ENCODE results near the gene CEP131. TPM values are rescaled to one million over a fixed set of nuclear protein-coding genes. Genes with fewer than 3 reads are reported as not detected.

CEP131 gene
- total RNA-seq, 1 donor from 2014 or later, result 5.4 TPM

- no peak for DNase-seq (ENCODE audit: low spot score)
Observed at GRCh38 chr17:81200201-81200600, 22.6 kb downstream of the CEP131 start.

GRCh38 chr17:81199482-81199830 lies 23.3 kb downstream of the CEP131 start:
- no peak for DNase-seq (ENCODE audit: low spot score)

GRCh38 chr17:81198826-81199481 lies 23.8 kb downstream of the CEP131 start:
- DNase-seq (ENCODE audit: low spot score), result no peak

- no peak for DNase-seq (ENCODE audit: low spot score)
Observed at GRCh38 chr17:81197831-81198490, 24.8 kb downstream of the CEP131 start.

- no peak for DNase-seq (ENCODE audit: low spot score)
Observed at GRCh38 chr17:81197409-81197795, 25.4 kb downstream of the CEP131 start.

GRCh38 chr17:81196505-81197408 lies 26.0 kb downstream of the CEP131 start:
- DNase-seq (ENCODE audit: low spot score), result no peak

- DNase-seq (ENCODE audit: low spot score), result no peak
Observed at GRCh38 chr17:81195941-81196495, 26.7 kb downstream of the CEP131 start.

- peak; percentile 66 for DNase-seq (ENCODE audit: low spot score)
Observed at GRCh38 chr17:81194941-81195901, 27.5 kb downstream of the CEP131 start.

GRCh38 chr17:81194225-81194760 lies 28.5 kb downstream of the CEP131 start:
- DNase-seq (ENCODE audit: low spot score), result no peak

- peak; percentile 68 for DNase-seq (ENCODE audit: low spot score)
Observed at GRCh38 chr17:81193470-81194224, 29.1 kb downstream of the CEP131 start.

GRCh38 chr17:81193051-81193410 lies 29.7 kb downstream of the CEP131 start:
- DNase-seq (ENCODE audit: low spot score), result no peak

GRCh38 chr17:81192386-81193050 lies 30.2 kb downstream of the CEP131 start:
- DNase-seq (ENCODE audit: low spot score), result no peak

- DNase-seq (ENCODE audit: low spot score), result no peak
Observed at GRCh38 chr17:81191646-81192045, 31.1 kb downstream of the CEP131 start.

GRCh38 chr17:81191116-81191515 lies 31.6 kb downstream of the CEP131 start:
- no peak for DNase-seq (ENCODE audit: low spot score)

- DNase-seq (ENCODE audit: low spot score), result no peak
Observed at GRCh38 chr17:81190591-81190990, 32.2 kb downstream of the CEP131 start.

- no peak for DNase-seq (ENCODE audit: low spot score)
Observed at GRCh38 chr17:81189670-81190530, 32.9 kb downstream of the CEP131 start.

- no peak for DNase-seq (ENCODE audit: low spot score)
Observed at GRCh38 chr17:81189016-81189415, 33.7 kb downstream of the CEP131 start.

GRCh38 chr17:81188491-81188840 lies 34.3 kb downstream of the CEP131 start:
- DNase-seq (ENCODE audit: low spot score), result no peak
